Gastroesophageal sphincter (tissue), 4 donors: ENCODE data around the gene LRRC3. TPM values are rescaled to one million over a fixed set of nuclear protein-coding genes. Genes with fewer than 3 reads are reported as not detected.
A peak's percentile ranks its signal among the peaks of the same experiment; 100 is the strongest.

ENCODE experiments used
- ATAC-seq: fragments of 150-250 bp; one replicate; pipeline ENCODE4 v1.9.1; 2016; ENCODE audit warnings: mild to moderate bottlenecking, moderate library complexity
- H3K27ac ChIP-seq, 4 donors: fragments of 200-600 bp; sonication (generic) in 3 of 4; 1 replicate in 3 of 4; 2 replicates in 1 of 4; pipeline ENCODE4 v1.5.1; 2016 to 2019
- H3K27me3 ChIP-seq: fragments of 200-600 bp; sonication (generic); one replicate; pipeline ENCODE4 v1.5.1; 2019
- H3K36me3 ChIP-seq, 2 donors: fragments of 200-600 bp; sonication (generic); one replicate each; pipeline ENCODE4 v1.5.1; 2019; ENCODE audit warnings: control low read depth in 1 of 2
- H3K4me1 ChIP-seq, 3 donors: fragments of 200-600 bp; sonication (generic); 1 replicate in 2 of 3; 2 replicates in 1 of 3; pipeline ENCODE4 v1.5.1; 2016 to 2019; ENCODE audit warnings: control low read depth in 2 of 3
- H3K4me3 ChIP-seq, 2 donors: fragments of 200-600 bp; sonication (generic); one replicate each; pipeline ENCODE4 v1.5.1; 2019; ENCODE audit warnings: mild to moderate bottlenecking in 1 of 2, moderate library complexity in 1 of 2
- H3K9me3 ChIP-seq, 3 donors: fragments of 200-600 bp; sonication (generic); one replicate each; pipeline ENCODE4 v1.5.1; 2017 to 2019; ENCODE audit warnings: control low read depth in 2 of 3
- CTCF ChIP-seq, 4 experiments: fragments of 200-600 bp in 2 of 4; fragments of 450-650 bp in 2 of 4; sonication (generic) in 1 of 4; IDR thresholded peaks; one replicate each; pipeline ENCODE4 v1.5.1; 2017 to 2019; ENCODE audit warnings: antibody characterized with exemption in 4 of 4, mild to moderate bottlenecking in 2 of 4, moderate library complexity in 2 of 4
- EP300 ChIP-seq: sonication (generic); formaldehyde crosslinking; IDR thresholded peaks from one replicate; pipeline ENCODE4 v1.6.1; 2017; ENCODE audit warnings: antibody characterized with exemption, mild to moderate bottlenecking
- POLR2A ChIP-seq, 2 donors: fragments of 450-650 bp; IDR thresholded peaks; one replicate each; pipeline ENCODE4 v1.6.1; 2017; ENCODE audit warnings: antibody characterized with exemption in 2 of 2, mild to moderate bottlenecking in 2 of 2, moderate library complexity in 1 of 2
- POLR2AphosphoS5 ChIP-seq: sonication (generic); formaldehyde crosslinking; IDR thresholded peaks from one replicate; pipeline ENCODE4 v1.6.1; 2017; ENCODE audit warnings: antibody characterized with exemption
- WGBS, 2 donors: methylation state at CpG; one replicate each; pipeline ENCODE4 v1.1.5; 2018; ENCODE audit warnings: low coverage in 1 of 2; 5-methylcytosine and 5-hydroxymethylcytosine counted together
- total RNA-seq, 4 donors: library from RNA; depleted of rRNA; stranded (reverse); fragments of >200 nt; gene quantifications; one replicate each; pipeline ENCODE4 v1.1.0, GENCODE V29; 2016

Gene LRRC3
- total RNA-seq, 4 donors from 2014 or later, result 2.7 to 8.3 (median 6.7) TPM

DNA sequence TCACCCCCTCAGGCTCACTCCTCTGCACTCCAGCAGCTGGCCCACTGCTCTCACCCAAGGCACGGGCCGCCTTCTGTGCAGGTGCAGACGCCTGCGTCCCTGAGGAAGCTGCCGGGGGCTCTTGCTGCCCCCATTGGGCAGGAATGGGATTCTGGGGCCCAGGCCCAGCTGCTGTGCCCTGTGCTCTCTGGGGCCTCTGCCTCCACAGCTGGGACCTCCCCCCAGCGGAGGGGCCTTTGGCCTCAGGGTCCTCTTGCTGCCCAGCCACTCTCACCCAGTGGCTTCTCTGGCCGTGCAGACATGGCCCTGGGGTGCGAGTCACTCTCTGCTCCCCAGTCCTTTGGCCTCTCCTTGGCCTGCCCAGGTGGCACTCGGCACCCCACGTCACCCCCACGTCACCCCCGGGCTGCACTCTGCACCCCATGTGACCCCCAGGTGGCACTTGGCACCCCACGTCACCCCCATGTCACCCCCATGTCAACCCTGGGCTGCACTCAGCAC is 19.1 kb upstream of the LRRC3 start:
- Histone ChIP-seq H3K27ac (no peak overlapping the region), H3K36me3 (no peaks in the 10 kb centered on the region), H3K4me3 (no peak overlapping the region), H3K27me3 (peaks cover 5% of the 10 kb centered on the region), H3K9me3 (peaks cover 0 to 13% (median 0%) of the 10 kb centered on the region in 3 donors), H3K4me1 (peaks cover 0 to 22% (median 0%) of the 10 kb centered on the region in 3 donors)
- no peak for ATAC-seq
- 100% methylated on average over 1 of the region's 13 CpGs; no CpG with 5 or more reads in 1 of the 2 donors for WGBS, 2 donors
- no peak for TF ChIP-seq POLR2AphosphoS5
- TF ChIP-seq EP300, result no peak
- no peak for TF ChIP-seq CTCF (IDR thresholded peaks at IDR 0.05)
- TF ChIP-seq POLR2A (IDR thresholded peaks at IDR 0.05), result no peak

- TF ChIP-seq POLR2AphosphoS5, result no peak
- no peak for TF ChIP-seq CTCF (IDR thresholded peaks at IDR 0.05)
- TF ChIP-seq EP300, result no peak
- no peak for TF ChIP-seq POLR2A (IDR thresholded peaks at IDR 0.05)
- peaks cover 0 to 5% (median 0%) of the 10 kb centered on the region in 3 donors for H3K9me3 ChIP-seq
- H3K36me3 ChIP-seq, result no peaks in the 10 kb centered on the region
- peaks cover 7% of the 10 kb centered on the region for H3K27me3 ChIP-seq
- no CpG with 5 or more reads among the region's 18 CpGs for WGBS, 2 donors
- no peak overlapping the region for H3K4me3 ChIP-seq
- H3K27ac ChIP-seq, result no peak overlapping the region
- ATAC-seq, result no peak
- H3K4me1 ChIP-seq, result peaks cover 0 to 22% (median 0%) of the 10 kb centered on the region in 3 donors
These were observed 18.4 kb upstream of the LRRC3 start for GRCh38 chr21:44436958-44437357.

- no CpG with 5 or more reads among the region's 5 CpGs for WGBS, 2 donors
- TF ChIP-seq EP300 (no peak), CTCF (IDR thresholded peaks at IDR 0.05) (no peak), POLR2AphosphoS5 (no peak), POLR2A (IDR thresholded peaks at IDR 0.05) (no peak)
- H3K36me3 ChIP-seq, result no peaks in the 10 kb centered on the region
- H3K27ac ChIP-seq, result no peak overlapping the region
- no peak for ATAC-seq
- no peak overlapping the region for H3K4me3 ChIP-seq
- H3K9me3 ChIP-seq, result peaks cover 0 to under 1% (median 0%) of the 10 kb centered on the region in 3 donors
- peaks cover 0 to 22% (median 0%) of the 10 kb centered on the region in 3 donors for H3K4me1 ChIP-seq
- H3K27me3 ChIP-seq, result peaks cover 10% of the 10 kb centered on the region
These were observed 18.0 kb upstream of the LRRC3 start for GRCh38 chr21:44437371-44437695.

GRCh38 chr21:44437696-44438431 is 17.4 kb upstream of the LRRC3 start:
- no peak for ATAC-seq
- Histone ChIP-seq H3K27me3 (peaks cover 16% of the 10 kb centered on the region), H3K27ac (peak overlapping the region in 2 of 4 donors; percentile 62 to 66), H3K4me1 (peaks cover 0 to 22% (median 0%) of the 10 kb centered on the region in 3 donors), H3K9me3 (no peaks in the 10 kb centered on the region), H3K36me3 (no peaks in the 10 kb centered on the region), H3K4me3 (peak overlapping the region in 1 of 2 donors; percentile 40)
- TF ChIP-seq EP300 (no peak), CTCF (IDR thresholded peaks at IDR 0.05) (no peak), POLR2A (IDR thresholded peaks at IDR 0.05) (no peak), POLR2AphosphoS5 (no peak)
- no CpG with 5 or more reads among the region's 19 CpGs for WGBS, 2 donors
